DMS 273 (cell line): Measurements from ENCODE around the gene COX7A2.

Experiments used
- DNase-seq: peaks from one replicate; lab custom pipeline; 2025; ENCODE audit not compliant: unreplicated experiment; lab: John Stamatoyannopoulos, UW

COX7A2 gene

GRCh38 chr6:75268988-75269354, 25.4 kb upstream of the COX7A2 start:
- no peak for DNase-seq

- DNase-seq, result no peak
Measured at GRCh38 chr6:75268121-75268987, 24.8 kb upstream of the COX7A2 start.

- DNase-seq, result no peak
Measured at GRCh38 chr6:75267461-75267860, 23.9 kb upstream of the COX7A2 start.

- DNase-seq, result peak; percentile 66
Measured at GRCh38 chr6:75266716-75267291, 23.2 kb upstream of the COX7A2 start.

GRCh38 chr6:75263401-75263750, 19.8 kb upstream of the COX7A2 start:
- DNase-seq, result no peak

- no peak for DNase-seq
Measured at GRCh38 chr6:75262716-75263400, 19.3 kb upstream of the COX7A2 start.

- no peak for DNase-seq
Measured at GRCh38 chr6:75261299-75261698, 17.7 kb upstream of the COX7A2 start.

GRCh38 chr6:75257343-75258087, 13.9 kb upstream of the COX7A2 start:
- no peak for DNase-seq

GRCh38 chr6:75250552-75250951, 7.0 kb upstream of the COX7A2 start:
- DNase-seq, result no peak

- no peak for DNase-seq
Measured at GRCh38 chr6:75249837-75250236, 6.2 kb upstream of the COX7A2 start.

GRCh38 chr6:75246386-75246785, 2.8 kb upstream of the COX7A2 start:
- DNase-seq, result no peak

GRCh38 chr6:75244063-75244584, 523 bp upstream of the COX7A2 start:
- DNase-seq, result peak; percentile 53

GRCh38 chr6:75236630-75237029, 7.0 kb downstream of the COX7A2 start:
- no peak for DNase-seq

- no peak for DNase-seq
Measured at GRCh38 chr6:75235271-75235670, 8.3 kb downstream of the COX7A2 start.

- DNase-seq, result peak; percentile 17
Measured at GRCh38 chr6:75234126-75234865, 9.3 kb downstream of the COX7A2 start.

GRCh38 chr6:75233092-75233615, 10.4 kb downstream of the COX7A2 start:
- DNase-seq, result peak; percentile 21

- DNase-seq, result peak; percentile 72
Measured at GRCh38 chr6:75230484-75231325, 12.9 kb downstream of the COX7A2 start.

- DNase-seq, result no peak
Measured at GRCh38 chr6:75224303-75224926, 19.2 kb downstream of the COX7A2 start.

GRCh38 chr6:75223428-75223827, 20.2 kb downstream of the COX7A2 start:
- no peak for DNase-seq
